Measurements from ENCODE around the gene SUV39H1. TPM values are rescaled to one million over a fixed set of nuclear protein-coding genes. Genes with fewer than 3 reads are reported as not detected.
"Not testable (repeated sequence)": the region's sequence is repeated elsewhere in the genome, so short reads cannot be mapped to it uniquely, and the experiment has no call there.

SUV39H1 gene, protein sequence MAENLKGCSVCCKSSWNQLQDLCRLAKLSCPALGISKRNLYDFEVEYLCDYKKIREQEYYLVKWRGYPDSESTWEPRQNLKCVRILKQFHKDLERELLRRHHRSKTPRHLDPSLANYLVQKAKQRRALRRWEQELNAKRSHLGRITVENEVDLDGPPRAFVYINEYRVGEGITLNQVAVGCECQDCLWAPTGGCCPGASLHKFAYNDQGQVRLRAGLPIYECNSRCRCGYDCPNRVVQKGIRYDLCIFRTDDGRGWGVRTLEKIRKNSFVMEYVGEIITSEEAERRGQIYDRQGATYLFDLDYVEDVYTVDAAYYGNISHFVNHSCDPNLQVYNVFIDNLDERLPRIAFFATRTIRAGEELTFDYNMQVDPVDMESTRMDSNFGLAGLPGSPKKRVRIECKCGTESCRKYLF
- total RNA-seq, result 10 to 100 TPM; 25.4 to 26.8 TPM

DNA sequence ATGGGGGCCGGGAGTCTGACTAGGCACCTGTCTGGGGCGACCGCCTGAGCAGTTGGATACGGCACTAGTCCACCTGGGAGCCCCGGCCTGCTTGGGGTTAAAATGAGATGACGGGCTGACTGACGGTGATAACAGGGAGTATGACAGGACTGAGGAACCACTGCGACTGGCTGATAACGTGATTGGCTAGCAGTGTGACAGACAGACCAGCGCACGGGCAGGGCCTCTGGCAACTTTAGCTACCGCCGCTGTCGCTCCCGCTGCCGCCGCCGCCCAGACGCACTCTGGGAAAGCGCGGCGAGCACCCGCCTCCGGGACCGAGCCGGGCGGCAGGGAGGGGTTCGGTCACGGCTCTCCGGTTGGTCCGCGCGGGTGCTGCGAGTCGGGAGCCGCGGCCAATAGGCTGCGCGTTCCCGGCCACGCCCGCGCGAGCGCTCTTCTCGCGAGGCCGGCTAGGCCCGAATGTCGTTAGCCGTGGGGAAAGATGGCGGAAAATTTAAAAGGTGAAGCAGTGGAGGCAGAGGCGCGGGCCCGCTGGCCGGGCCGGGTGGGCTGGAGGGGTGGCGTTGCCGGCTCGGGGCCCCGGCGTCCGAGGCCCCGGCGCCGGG lies at the start of gene SUV39H1:
TSS of gene SUV39H1 (plus strand) at position 434 of the 608 bp plus-strand sequence. CDS start at position 485, 51 bp downstream.
- H3K4me3 Mint-ChIP-seq, result peak within 1 kb of the TSS; percentile 96
- POLR2A ChIA-PET, result interaction anchor here (0.6 to 3.8 kb wide), 16 partner anchors 11 to 1449 kb away, joined by 3 to 29 read pairs (median 4); partner anchors contain the start of genes HDAC6 and WAS
- H3K4me1 Mint-ChIP-seq, result peaks cover 16% of the 10 kb centered on the region
- no peaks in the 10 kb centered on the region for H3K27me3 Mint-ChIP-seq
- H3K9me3 Mint-ChIP-seq, result no peaks in the 10 kb centered on the region
- ATAC-seq (ENCODE audit: low read depth) (peak; percentile 96), DNase-seq (peak; percentile 87)
- H3K36me3 Mint-ChIP-seq, result peaks cover 12% of the 10 kb centered on the region
- H3K27ac Mint-ChIP-seq, result peak within 1 kb of the TSS; percentile 98

DNA sequence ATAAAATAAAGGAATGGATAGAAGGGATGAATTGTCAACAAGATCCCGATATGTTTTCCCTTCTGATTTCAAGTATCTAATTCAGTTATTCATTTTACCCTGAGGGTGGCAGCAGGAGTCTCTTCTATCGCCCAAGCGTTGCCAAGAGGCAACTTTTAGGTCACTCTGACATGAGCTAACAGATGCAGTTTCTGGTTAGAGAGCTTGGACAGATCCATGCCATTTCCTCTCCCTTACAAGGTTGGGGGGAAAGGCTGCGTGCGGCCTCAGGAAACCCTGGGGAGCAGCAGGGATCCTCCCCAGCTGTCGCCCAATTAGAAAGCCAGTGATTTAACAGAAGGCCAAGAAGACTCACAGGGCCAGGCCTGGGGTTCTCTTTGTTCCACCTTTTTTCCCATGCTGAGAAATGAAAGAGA lies 48.2 kb upstream of the SUV39H1 start:
- DNase-seq (no peak), ATAC-seq (ENCODE audit: low read depth) (peak; percentile 45)
- no peaks in the 10 kb centered on the region for H3K27me3 Mint-ChIP-seq
- POLR2A ChIA-PET, result interaction anchor here (0.9 to 1.7 kb wide), 2 partner anchors 47 to 263 kb away, joined by 6 read pairs; partner anchors contain the start of gene SLC35A2
- peaks cover 3% of the 10 kb centered on the region for H3K4me1 Mint-ChIP-seq
- H3K36me3 Mint-ChIP-seq, result no peaks in the 10 kb centered on the region
- no peak overlapping the region for H3K4me3 Mint-ChIP-seq
- no peak overlapping the region for H3K27ac Mint-ChIP-seq
- no peaks in the 10 kb centered on the region for H3K9me3 Mint-ChIP-seq

DNA sequence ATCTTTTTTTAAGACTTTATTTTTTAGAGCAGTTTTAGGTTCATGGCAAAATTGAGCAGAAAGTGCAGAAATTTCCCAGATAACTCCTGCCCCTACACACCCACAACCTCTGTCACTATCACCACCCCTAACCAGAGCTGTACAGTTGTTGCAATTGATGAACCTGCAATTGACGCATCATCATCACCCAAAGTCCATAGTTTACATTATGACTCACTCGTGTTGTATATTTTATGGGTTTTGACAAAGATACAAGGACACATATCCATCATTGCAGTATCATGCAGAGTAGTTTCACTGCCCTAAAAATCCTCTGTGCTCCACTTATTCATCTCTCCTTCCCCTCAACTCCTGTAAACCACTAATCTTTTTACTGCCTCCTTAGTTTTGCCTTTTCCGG lies 47.4 kb upstream of the SUV39H1 start:
- Mint-ChIP-seq H3K27me3 (no peaks in the 10 kb centered on the region), H3K9me3 (no peaks in the 10 kb centered on the region), H3K36me3 (no peaks in the 10 kb centered on the region), H3K4me1 (peaks cover 3% of the 10 kb centered on the region), H3K4me3 (no peak overlapping the region), H3K27ac (no peak overlapping the region)
- ATAC-seq (ENCODE audit: low read depth) (no peak), DNase-seq (no peak)
- POLR2A ChIA-PET, result interaction anchor here (0.9 to 1.7 kb wide), 2 partner anchors 47 to 263 kb away, joined by 6 read pairs; partner anchors contain the start of gene SLC35A2

DNA sequence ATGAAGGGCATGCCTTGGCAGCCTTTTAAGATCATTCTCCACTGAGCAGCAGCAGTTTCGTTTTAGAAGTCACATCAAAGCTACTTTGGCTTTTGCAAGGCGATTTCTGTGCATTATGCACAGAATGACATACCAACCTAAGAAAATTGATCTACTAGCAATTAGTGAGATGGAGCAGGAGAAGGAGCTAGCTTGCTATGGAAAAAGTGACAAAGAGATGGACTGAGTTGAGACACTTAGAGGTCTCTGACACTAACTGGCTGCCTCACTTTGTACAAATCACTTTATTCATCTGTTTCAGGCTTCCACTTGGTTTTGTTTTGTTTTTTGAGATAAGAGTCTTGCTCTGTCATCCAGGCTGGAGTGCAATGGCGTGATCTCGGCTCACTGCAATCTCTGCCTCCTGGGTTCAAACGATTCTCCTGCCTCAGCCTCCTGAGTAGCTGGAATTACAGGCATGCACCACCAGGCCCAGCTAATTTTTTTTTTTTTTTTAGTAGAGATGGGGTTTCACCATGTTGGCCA lies 44.4 kb upstream of the SUV39H1 start:
- H3K36me3 Mint-ChIP-seq; H3K4me1 Mint-ChIP-seq; H3K27ac Mint-ChIP-seq; H3K4me3 Mint-ChIP-seq; H3K9me3 Mint-ChIP-seq; DNase-seq; ATAC-seq (ENCODE audit: low read depth); H3K27me3 Mint-ChIP-seq; POLR2A ChIA-PET: not testable (repeated sequence)

DNA sequence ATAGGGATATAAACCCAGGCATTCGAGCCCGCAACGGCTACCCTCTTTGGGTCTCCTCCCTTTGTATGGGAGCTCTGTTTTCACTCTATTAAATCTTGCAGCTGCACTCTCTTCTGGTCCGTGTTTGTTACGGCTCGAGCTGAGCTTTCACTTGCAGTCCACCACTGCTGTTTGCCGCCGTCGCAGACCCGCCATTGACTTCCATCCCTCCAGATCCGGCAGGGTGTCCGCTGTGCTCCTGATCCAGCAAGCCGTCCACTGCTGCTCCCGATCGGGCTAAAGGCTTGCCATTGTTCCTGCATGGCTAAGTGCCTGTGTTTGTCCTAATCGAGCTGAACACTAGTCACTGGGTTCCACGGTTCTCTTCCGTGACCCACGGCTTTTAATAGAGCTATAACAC lies 41.8 kb upstream of the SUV39H1 start:
- H3K4me3 Mint-ChIP-seq; DNase-seq; POLR2A ChIA-PET; H3K36me3 Mint-ChIP-seq; H3K27ac Mint-ChIP-seq; H3K9me3 Mint-ChIP-seq; H3K27me3 Mint-ChIP-seq; ATAC-seq (ENCODE audit: low read depth); H3K4me1 Mint-ChIP-seq: not testable (repeated sequence)

DNA sequence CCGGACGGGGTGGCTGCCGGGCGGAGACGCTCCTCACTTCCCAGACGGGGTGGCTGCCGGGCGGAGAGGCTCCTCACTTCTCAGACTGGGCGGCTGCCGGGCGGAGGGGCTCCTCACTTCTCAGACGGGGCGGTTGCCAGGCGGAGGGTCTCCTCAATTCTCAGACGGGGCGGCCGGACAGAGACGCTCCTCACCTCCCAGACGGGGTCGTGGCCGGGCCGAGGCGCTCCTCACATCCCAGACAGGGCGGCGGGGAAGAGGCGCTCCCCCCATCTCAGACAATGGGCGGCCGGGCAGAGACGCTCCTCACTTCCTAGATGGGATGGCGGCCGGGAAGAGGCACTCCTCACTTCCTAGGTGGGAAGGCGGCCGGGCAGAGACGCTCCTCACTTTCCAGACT lies 36.8 kb upstream of the SUV39H1 start:
- ATAC-seq (ENCODE audit: low read depth); H3K27ac Mint-ChIP-seq; DNase-seq; POLR2A ChIA-PET; H3K4me3 Mint-ChIP-seq; H3K9me3 Mint-ChIP-seq; H3K36me3 Mint-ChIP-seq; H3K4me1 Mint-ChIP-seq; H3K27me3 Mint-ChIP-seq: not testable (repeated sequence)

DNA sequence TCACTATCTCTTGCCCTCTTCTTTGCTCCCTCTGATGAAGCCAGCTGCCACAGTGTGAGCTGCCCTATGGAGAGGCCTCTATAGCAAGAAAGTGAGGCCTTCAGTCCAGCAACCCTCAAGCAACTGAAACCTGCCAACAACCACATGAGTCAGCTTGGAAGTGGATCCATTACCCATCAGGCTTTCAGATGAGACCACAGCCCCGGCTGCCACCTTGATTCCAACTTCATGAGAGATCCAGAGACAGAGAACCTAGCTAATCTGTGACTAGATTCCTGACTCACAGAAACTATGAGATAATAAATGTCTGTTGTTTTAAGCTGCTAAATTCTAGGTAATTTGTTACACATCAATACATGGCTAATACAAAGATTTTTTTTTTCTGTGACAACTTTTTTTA lies 33.3 kb upstream of the SUV39H1 start:
- ATAC-seq (ENCODE audit: low read depth), result no peak
- Mint-ChIP-seq H3K4me3 (no peak overlapping the region), H3K9me3 (peaks cover 2% of the 10 kb centered on the region), H3K4me1 (peaks cover 5% of the 10 kb centered on the region), H3K27ac (no peak overlapping the region), H3K36me3 (no peaks in the 10 kb centered on the region), H3K27me3 (no peaks in the 10 kb centered on the region)
- POLR2A ChIA-PET, result interaction anchor here (1.3 kb wide), 1 partner anchor 13 kb away, joined by 3 read pairs; no protein-coding TSS in a partner anchor
- no peak for DNase-seq

DNA sequence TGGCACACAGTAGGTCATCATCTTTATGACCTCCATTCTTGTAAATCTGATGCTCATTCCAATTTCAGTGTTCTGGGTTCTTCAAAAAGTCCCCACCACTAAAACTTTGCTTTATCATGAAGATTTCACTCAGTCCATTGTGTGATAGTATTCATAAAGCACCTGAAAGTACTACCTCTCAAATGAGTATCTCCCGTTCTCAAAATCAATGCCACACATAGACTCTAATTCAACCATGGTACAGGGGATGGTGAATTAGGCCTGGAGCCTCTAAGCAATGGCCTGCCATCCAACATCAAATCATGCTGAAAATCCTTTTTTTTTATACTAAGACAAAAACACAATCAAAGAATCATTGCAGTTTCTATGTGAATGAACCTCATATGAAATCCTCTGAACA lies 32.4 kb upstream of the SUV39H1 start:
- H3K9me3 Mint-ChIP-seq, result peaks cover 2% of the 10 kb centered on the region
- no peaks in the 10 kb centered on the region for H3K27me3 Mint-ChIP-seq
- no peak overlapping the region for H3K27ac Mint-ChIP-seq
- H3K4me3 Mint-ChIP-seq, result no peak overlapping the region
- DNase-seq, result no peak
- no peak for ATAC-seq (ENCODE audit: low read depth)
- H3K4me1 Mint-ChIP-seq, result peaks cover 5% of the 10 kb centered on the region
- POLR2A ChIA-PET, result no interaction called here
- no peaks in the 10 kb centered on the region for H3K36me3 Mint-ChIP-seq

DNA sequence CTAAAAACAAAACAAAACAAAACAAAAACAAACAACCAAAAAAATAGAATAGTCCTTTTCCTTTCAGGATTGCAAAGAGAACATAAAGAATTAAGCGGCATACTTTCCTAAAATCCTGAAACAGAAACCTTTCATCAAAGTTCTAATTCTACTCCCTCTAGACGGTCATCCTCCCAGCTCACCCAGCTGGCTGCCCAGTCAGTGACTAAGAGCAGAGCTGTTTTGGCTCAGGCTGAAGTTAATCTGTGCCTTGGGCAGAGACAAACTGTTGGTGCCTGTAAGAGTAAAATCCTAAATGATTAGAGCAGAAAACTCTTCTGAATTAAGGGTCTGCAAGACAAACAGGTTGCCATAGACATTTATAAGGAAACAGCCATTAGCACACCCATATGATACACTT lies 30.5 kb upstream of the SUV39H1 start:
- no peak overlapping the region for H3K27ac Mint-ChIP-seq
- H3K27me3 Mint-ChIP-seq, result no peaks in the 10 kb centered on the region
- H3K36me3 Mint-ChIP-seq, result no peaks in the 10 kb centered on the region
- POLR2A ChIA-PET, result no interaction called here
- ATAC-seq (ENCODE audit: low read depth) (no peak), DNase-seq (no peak)
- peaks cover 4% of the 10 kb centered on the region for H3K4me1 Mint-ChIP-seq
- H3K4me3 Mint-ChIP-seq, result no peak overlapping the region
- peaks cover 2% of the 10 kb centered on the region for H3K9me3 Mint-ChIP-seq

DNA sequence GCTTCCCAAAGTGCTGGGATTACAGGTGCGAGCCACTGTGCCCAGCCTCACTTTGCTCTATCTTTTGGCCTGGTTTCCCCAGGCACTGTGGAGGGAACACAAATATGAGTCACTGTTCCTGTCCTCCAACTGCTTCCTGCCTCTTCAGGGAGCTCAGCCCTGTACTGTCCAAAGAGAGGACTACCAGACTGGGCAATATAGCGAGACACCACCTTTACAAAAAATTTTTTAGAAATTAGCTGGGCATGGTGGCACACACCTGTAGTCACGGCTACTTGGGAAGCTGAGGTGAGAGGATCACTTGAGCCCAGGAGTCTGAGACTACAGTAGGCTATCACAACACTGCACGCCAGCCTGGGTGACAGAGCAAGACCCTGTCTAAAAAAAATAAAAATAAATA lies 29.9 kb upstream of the SUV39H1 start:
- Mint-ChIP-seq H3K27ac (no peak overlapping the region), H3K4me1 (no peaks in the 10 kb centered on the region), H3K36me3 (no peaks in the 10 kb centered on the region), H3K4me3 (no peak overlapping the region), H3K27me3 (no peaks in the 10 kb centered on the region), H3K9me3 (peaks cover 2% of the 10 kb centered on the region)
- ATAC-seq (ENCODE audit: low read depth), result no peak
- POLR2A ChIA-PET, result interaction anchor here (1.1 kb wide), 1 partner anchor 10 kb away, joined by 3 read pairs; no protein-coding TSS in a partner anchor
- DNase-seq, result no peak

DNA sequence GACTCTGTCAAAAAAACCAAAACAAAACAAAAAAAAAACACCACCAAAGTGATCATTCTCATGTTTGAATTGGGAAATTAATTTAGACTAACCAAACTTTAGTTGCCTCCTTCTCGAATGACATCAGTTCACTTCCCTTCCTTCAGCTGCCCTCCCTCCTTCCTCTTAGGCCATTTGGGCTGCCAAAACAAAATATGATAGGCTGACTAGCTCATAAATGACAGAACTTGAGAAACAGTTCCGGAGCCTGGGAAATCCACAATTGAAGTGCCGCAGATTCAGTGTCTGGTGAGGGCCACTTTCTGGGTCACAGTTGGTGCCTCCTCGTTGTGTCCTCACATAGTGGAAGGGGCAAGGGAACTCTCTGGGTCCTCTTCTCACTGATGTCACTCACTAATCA lies 29.0 kb upstream of the SUV39H1 start:
- ATAC-seq (ENCODE audit: low read depth), result no peak
- H3K4me1 Mint-ChIP-seq, result no peaks in the 10 kb centered on the region
- H3K27ac Mint-ChIP-seq, result no peak overlapping the region
- DNase-seq, result no peak
- peaks cover 2% of the 10 kb centered on the region for H3K9me3 Mint-ChIP-seq
- no peaks in the 10 kb centered on the region for H3K36me3 Mint-ChIP-seq
- H3K4me3 Mint-ChIP-seq, result no peak overlapping the region
- H3K27me3 Mint-ChIP-seq, result no peaks in the 10 kb centered on the region
- POLR2A ChIA-PET, result interaction anchor here (0.6 to 1.1 kb wide), 2 partner anchors 9 to 103 kb away, joined by 3 read pairs; no protein-coding TSS in a partner anchor

DNA sequence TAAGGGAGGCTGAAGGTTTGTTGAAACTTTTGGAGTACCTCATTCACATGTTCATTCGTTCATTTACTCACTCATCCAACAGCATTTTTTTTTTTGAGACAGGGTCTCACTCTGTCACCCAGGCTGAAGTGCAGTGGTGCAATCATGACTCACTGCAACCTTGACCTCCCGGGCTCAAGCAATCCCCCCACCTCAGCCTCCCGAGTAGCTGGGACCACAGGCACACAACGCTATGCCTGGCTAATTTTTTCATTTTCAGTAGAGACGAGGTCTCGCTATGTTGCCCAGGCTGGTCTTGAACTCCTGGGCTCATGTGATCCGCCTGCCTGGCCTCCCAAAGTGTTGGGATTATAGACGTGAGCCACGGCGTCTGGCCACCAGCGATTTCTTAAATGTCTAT lies 28.3 kb upstream of the SUV39H1 start:
- H3K36me3 Mint-ChIP-seq; H3K9me3 Mint-ChIP-seq; H3K4me1 Mint-ChIP-seq; POLR2A ChIA-PET; H3K4me3 Mint-ChIP-seq; H3K27ac Mint-ChIP-seq; ATAC-seq (ENCODE audit: low read depth); DNase-seq; H3K27me3 Mint-ChIP-seq: not testable (repeated sequence)

DNA sequence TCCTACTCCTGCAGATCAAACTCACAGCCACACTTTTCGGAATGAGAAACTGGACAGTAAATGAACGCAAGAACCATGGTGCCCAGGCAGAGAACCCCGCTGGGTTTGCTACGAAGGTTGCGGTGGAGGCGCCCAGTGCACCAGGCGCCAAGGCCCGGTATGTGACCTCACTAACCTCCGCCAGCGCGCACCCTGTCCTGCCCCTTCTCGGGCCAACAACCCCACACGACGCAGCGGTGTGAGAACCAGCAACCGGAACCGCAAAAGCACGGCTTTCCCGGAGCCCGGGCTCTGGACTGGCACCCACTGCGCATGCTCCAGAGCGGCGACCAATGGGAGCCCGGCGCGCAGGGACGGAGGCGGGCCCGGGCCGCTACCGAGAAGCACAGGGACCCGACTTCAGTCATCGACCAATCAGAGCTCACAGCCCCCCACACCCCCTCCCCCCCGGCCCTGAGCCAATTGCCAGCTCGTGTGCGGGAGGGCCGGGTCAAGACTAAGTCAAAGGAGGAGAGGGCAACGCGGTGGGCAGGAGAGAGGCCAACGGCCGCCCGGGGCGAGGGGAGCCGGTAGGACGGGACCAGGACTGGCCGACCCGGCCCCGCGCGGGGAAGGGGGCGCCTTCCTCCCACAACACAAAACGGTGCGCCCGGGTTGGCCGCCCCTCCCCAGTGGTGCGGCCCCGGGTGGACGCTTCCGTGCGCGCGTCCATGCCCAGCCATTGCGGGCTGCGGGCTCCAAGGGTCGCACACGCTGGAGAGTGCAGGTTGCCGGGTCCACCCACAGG lies 20.2 kb upstream of the SUV39H1 start:
- peak; percentile 90 for DNase-seq
- Mint-ChIP-seq H3K27me3 (no peaks in the 10 kb centered on the region), H3K36me3 (peaks cover 6% of the 10 kb centered on the region), H3K9me3 (no peaks in the 10 kb centered on the region), H3K4me1 (peaks cover 23% of the 10 kb centered on the region), H3K4me3 (peak overlapping the region; percentile 93), H3K27ac (peak overlapping the region; percentile 92)
- POLR2A ChIA-PET, result interaction anchor here (0.6 to 2.4 kb wide), 10 partner anchors 9 to 261 kb away, joined by 3 to 22 read pairs (median 3); partner anchors contain the start of genes PQBP1, SUV39H1 and TIMM17B
- ATAC-seq (ENCODE audit: low read depth), result peak; percentile 94

Data from activated naive CD8-positive, alpha-beta T cell treated with anti-CD3 and anti-CD28 coated beads, Interleukin-2, amount 10 ng/mL, durations not matched to agents 7 days and 5 days (primary cell).